ENCODE measurements around the gene DMGDH. TPM values are rescaled to one million over a fixed set of nuclear protein-coding genes. Genes with fewer than 3 reads are reported as not detected.

The DMGDH gene
- total RNA-seq, 1 experiment from 2014 or later: not detected

- Histone ChIP-seq H3K79me2 (ENCODE audit: insufficient read depth, low read length) (no peaks in the 10 kb centered on the region), H4K20me1 (ENCODE audit: control insufficient read depth, insufficient read depth, insufficient read length) (no peaks in the 10 kb centered on the region), H3T11ph (ENCODE audit: low read length) (no peak overlapping the region), H3K4ac (ENCODE audit: low read depth, low read length) (no peak overlapping the region), H4K8ac (replicated peaks; ENCODE audit: insufficient read length, low read depth, low read length) (no peak overlapping the region), H3K23ac (ENCODE audit: insufficient read length, low read depth, low read length) (no peak overlapping the region), H2AK5ac (ENCODE audit: insufficient read length, low read length) (no peak overlapping the region), H3K9ac (ENCODE audit: extremely low read depth, insufficient read length, low read length) (no peak overlapping the region), H3K4me1 (ENCODE audit: insufficient read depth, low read length) (no peaks in the 10 kb centered on the region), H2BK20ac (ENCODE audit: low read depth, low read length, poor library complexity, severe bottlenecking) (no peak overlapping the region), H3K18ac (ENCODE audit: insufficient read length, low read depth, low read length) (no peak overlapping the region), H4K5ac (ENCODE audit: insufficient read length, low read depth, low read length) (no peak overlapping the region), H3K56ac (ENCODE audit: insufficient read length, low read depth, low read length) (no peak overlapping the region), H3K27me3 (ENCODE audit: insufficient read depth, low read length) (no peaks in the 10 kb centered on the region), H4K91ac (ENCODE audit: insufficient read length, low read depth, low read length) (no peak overlapping the region), H2BK12ac (ENCODE audit: insufficient read length, low read depth, low read length) (no peak overlapping the region), H3K9me3 (ENCODE audit: control insufficient read depth, low read depth, low read length) (no peaks in the 10 kb centered on the region), H2AFZ (ENCODE audit: low read length) (no peak overlapping the region), H3K23me2 (ENCODE audit: insufficient read length, low read depth, low read length, poor library complexity, severe bottlenecking) (no peaks in the 10 kb centered on the region), H3K4me2 (ENCODE audit: insufficient read depth, insufficient read length, low read length) (no peak overlapping the region), H2BK120ac (ENCODE audit: low read depth, low read length, poor library complexity, severe bottlenecking) (no peak overlapping the region), H3K27ac (ENCODE audit: insufficient read length, low read depth, low read length) (no peak overlapping the region), H3K14ac (ENCODE audit: insufficient read depth, low read length) (no peak overlapping the region), H3K79me1 (ENCODE audit: insufficient read depth, low read depth, low read length, poor library complexity, severe bottlenecking) (no peaks in the 10 kb centered on the region), H2BK5ac (ENCODE audit: insufficient read length, low read length) (no peak overlapping the region), H2BK15ac (ENCODE audit: low read depth, low read length) (no peak overlapping the region)
- Mint-ChIP-seq H3K27ac (no peak overlapping the region; a peak in 1 of 7 replicates), H3K36me3 (ENCODE audit: insufficient read depth in 1 of 3, low read depth in 3 of 3) (no peaks in the 10 kb centered on the region), H3K4me1 (no peaks in the 10 kb centered on the region), H3K9me3 (no peaks in the 10 kb centered on the region), H3K27me3 (ENCODE audit: low read depth) (no peaks in the 10 kb centered on the region), H3K4me3 (no peak overlapping the region; a peak in 1 of 5 replicates)
- TF ChIP-seq, protein P1, sequence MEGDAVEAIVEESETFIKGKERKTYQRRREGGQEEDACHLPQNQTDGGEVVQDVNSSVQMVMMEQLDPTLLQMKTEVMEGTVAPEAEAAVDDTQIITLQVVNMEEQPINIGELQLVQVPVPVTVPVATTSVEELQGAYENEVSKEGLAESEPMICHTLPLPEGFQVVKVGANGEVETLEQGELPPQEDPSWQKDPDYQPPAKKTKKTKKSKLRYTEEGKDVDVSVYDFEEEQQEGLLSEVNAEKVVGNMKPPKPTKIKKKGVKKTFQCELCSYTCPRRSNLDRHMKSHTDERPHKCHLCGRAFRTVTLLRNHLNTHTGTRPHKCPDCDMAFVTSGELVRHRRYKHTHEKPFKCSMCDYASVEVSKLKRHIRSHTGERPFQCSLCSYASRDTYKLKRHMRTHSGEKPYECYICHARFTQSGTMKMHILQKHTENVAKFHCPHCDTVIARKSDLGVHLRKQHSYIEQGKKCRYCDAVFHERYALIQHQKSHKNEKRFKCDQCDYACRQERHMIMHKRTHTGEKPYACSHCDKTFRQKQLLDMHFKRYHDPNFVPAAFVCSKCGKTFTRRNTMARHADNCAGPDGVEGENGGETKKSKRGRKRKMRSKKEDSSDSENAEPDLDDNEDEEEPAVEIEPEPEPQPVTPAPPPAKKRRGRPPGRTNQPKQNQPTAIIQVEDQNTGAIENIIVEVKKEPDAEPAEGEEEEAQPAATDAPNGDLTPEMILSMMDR (conservative IDR thresholded peaks at IDR 0.05): no peak
- WGBS (ENCODE audit: extremely low coverage, insufficient read length, low lambda C conversion rate): no CpG with 5 or more reads among the region's 10 CpGs
- no peak for DNase-seq
Observed at GRCh38 chr5:79032031-79032695, 37.3 kb downstream of the DMGDH start.

All from H9 (cell line).